ENCODE data around the gene PPP1R3F.

The PPP1R3F gene, protein sequence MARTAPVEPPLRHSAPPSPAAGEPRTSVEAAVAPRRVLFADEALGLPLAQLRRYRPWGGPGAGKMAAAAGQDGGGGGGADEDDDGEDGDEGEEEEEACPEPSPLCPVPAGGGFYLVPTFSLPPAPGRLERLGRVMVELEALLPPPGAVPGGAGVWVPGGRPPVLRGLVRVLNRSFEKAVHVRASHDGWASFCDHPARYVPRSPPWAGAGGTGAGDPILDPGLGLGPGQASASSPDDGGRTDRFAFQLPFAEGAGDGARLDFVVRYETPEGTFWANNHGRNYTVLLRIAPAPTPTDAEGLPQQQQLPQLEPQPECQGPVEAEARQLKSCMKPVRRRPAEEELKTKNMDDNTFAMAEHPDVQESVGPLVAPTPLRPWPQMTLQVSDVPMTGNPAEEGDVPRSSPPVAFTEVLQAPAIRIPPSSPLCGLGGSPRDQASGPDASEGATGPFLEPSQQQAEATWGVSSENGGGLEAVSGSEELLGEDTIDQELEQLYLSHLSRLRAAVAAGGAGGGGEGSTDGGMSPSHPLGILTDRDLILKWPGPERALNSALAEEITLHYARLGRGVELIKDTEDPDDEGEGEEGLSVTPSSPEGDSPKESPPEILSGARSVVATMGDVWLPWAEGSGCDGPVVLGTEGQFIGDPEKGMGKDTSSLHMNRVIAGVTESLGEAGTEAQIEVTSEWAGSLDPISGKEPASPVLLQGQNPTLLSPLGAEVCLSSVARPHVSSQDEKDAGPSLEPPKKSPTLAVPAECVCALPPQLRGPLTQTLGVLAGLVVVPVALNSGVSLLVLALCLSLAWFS

DNA sequence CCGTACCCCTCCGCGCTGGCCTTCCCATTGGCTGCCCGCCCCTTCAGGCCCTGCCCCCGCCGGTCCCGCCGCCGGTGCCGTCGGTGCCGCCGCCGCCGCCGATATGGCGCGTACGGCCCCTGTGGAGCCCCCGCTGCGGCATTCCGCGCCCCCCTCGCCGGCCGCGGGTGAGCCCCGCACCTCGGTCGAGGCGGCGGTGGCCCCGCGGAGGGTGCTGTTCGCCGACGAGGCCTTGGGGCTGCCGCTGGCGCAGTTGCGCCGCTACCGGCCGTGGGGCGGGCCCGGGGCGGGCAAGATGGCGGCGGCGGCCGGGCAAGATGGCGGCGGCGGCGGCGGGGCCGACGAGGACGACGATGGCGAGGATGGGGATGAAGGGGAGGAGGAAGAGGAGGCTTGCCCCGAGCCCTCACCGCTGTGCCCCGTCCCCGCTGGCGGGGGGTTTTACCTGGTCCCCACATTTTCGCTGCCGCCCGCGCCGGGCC, at the start of gene PPP1R3F:
PPP1R3F (plus strand) TSS at position 27 of the 482 bp plus-strand sequence; CDS start at position 104, 77 bp downstream.
- no peak for DNase-seq (ENCODE audit: low read depth)

DNA sequence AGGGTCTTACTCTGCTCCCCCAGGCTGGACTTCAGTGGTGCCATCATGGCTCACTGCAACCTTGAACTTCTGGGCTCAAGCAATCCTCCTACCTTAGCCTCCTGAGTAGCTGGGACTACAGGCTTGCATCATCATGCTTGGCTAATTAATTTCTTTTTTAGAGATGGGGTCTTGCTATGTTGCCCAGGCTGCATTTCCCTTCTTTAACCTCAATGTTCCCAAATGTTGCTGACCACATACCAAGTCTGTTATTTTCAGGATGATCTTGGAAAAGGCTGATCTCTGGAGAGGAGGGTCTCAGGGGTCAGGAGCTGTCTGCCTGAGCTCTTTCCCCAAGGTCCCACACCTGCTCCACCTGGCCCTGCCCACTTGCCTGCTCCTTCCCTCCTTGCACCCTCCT, 49.5 kb upstream of the PPP1R3F start:
- DNase-seq (ENCODE audit: low read depth): no peak

DNA sequence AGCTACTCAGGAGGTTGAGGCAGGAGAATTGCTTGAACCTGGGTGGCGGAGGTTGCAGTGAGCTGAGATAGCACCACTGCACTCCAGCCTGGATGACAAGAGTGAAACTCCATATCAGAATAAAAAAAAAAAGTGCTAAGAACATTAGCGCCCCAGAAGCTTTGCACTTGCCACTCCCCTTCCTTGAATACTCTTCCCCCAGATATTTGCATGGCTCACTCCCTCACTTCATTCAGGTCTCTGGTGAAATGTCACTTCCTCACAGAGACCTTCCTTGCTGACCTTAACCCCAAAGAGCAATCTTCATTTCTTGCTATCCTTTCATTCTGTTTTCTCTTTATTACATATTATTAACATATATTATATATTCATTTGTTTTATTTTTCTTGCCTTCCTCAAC, 47.7 kb upstream of the PPP1R3F start:
- no peak for DNase-seq (ENCODE audit: low read depth)

DNA sequence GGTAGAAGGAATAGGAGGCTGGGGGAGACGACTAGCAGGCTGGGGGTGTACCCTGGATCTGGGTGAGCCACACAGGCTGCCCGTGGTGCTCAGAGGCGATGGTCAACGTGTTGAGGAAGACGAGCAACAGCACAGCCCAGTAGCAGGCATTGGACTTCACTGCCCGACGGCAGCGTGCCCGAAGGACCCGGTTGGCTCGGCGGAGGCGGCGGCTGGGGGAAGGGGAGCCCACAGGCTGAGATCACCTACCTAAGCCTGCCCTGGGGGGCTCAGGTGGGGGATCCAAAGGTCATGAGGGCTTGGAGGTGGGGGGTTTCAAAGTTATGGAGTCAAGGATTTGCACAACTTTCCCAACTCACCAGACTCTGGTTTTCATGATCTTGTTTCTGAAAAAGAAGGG, 43.7 kb upstream of the PPP1R3F start:
- no peak for DNase-seq (ENCODE audit: low read depth)

DNA sequence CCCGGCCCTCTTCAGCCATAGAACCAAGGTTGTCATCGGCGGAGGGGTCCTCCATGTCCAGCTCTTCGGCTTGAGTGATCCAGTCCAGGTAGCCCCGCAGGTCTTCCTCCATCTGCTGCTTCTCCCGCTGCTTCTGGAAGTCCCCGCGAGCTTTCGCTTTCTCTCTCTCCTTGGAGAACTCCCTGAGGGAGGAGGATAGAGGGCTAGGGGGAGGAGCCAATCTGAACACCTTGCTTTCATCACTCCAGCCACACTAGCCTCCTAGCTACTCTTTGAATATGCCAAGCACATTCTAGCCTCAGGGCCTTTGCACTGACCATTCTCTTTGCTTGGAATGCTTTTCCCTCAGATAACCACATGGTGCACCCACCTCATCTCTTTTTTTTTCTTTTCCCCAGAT, 42.6 kb upstream of the PPP1R3F start:
- no peak for DNase-seq (ENCODE audit: low read depth)

DNA sequence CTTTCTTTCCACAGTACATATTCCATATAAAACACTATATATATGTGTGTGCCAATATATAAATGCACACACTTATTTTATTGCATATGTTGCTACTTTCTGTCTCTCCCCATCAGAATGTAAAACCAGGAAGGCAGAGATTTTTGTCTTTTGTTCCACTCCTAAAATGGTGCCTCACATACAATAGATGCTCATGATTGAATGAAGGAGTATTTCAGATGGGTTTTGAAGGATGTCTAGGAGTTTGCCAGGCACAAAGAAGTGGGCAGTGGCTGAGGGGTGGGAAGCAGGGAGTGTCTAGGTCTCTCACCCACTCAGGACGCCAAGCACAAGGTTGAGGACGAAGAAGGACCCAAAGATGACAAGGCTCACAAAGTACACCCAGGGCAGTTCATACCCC, 41.9 kb upstream of the PPP1R3F start:
- no peak for DNase-seq (ENCODE audit: low read depth)

DNA sequence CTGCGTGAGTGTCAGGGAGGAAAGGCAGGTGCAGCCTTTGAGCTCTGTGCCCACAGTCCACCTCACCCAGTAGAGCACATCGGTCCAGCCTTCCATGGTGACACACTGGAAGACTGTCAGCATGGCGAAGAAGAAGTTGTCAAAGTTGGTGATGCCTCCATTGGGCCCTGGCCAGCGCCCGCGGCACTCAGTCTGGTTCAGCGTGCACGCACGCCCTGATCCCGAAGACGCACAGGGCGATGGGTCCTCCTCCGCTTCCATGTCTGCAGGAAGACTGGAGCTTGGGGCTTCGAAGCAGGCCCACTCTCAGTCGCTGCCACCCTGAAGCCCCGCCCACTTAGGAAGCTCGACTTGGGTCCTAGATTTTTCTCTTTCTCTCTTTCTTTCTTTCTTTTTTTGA, 41.4 kb upstream of the PPP1R3F start:
- no peak for DNase-seq (ENCODE audit: low read depth)

DNA sequence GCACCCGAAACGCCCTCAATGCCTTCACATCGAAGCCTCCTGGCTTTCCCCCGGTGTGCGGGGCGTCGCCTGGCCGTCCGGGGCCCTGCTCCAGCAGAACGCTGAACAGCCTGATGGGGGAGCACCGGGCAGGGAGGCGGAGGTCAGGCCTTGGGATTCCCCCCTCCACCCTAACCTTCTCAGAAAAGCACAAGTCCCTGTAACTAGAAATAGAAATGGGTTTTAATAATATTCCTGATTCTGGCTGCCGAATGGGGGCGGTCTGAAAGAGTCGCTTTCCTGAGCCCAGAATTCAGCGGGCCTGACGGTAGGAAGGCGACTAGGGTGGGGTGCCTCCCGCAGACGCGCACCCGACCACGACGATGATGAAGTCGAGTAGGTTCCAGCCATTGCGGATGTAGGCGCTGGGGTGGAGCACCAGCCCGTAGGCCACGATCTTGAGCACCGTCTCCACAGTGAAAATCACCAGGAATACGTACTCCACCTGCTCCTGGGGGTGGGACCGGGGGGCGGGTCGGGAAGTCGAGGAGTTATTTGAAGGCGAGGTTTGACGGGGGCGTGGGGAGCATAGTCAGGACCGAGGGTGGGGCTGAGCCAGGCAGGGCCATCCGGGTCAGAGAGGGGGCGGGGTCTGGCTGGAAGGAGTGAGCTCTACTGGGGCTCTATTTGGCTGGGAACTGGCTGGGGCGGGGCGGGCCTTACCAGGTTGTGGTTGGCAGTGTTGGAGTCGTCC, 38.9 kb upstream of the PPP1R3F start:
- DNase-seq (ENCODE audit: low read depth): no peak

DNA sequence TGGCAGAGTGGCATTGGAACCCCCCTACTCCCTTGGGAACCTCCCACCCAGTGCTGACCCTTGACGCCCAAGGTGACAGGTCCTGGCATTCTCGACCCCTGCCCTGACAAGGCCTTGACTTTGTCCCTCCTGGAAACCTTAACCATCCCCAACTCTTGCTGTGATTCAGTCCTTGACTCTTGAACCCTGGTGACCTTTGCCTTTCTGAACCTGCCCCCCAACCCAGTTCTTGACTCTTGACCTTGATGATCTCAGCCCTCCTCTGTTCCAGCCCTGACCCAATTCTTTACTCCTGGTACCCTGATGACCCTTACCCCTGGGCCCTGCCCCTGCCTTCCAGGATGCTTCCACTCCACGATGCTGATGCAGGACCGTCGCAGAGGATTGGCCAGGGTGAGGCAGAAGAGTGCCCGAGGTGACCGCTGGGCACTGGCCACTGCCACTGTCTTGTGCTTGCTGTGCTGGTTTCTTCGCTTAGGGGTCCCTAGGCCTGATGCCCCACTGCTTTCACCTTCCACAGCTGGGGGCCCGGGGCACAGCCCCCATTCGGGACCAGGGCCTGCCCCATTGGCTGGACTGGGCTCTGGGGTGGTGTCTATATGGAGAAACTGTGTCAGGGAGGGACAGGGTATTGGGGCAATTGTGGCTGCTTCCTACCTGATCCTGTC, 38.1 kb upstream of the PPP1R3F start:
- no peak for DNase-seq (ENCODE audit: low read depth)

DNA sequence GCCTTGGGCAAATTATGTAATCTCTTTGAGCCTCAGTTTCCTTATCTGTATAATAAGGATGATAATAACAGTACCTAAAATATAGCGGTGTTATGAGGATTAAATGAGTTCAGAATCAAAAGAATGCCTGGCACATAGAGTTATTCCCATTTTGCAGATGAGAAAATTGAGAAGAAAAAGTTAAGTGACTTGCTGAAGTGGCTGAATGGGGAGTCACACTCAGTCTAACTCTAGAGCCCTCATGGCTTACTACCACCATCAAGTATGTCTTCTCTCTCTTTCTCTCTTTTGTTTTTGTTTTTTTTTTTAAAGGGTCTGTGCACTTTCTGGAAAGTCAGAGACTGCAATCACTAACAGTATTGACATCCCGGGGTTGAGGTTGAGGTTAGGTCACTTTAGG, 37.1 kb upstream of the PPP1R3F start:
- DNase-seq (ENCODE audit: low read depth): no peak

DNA sequence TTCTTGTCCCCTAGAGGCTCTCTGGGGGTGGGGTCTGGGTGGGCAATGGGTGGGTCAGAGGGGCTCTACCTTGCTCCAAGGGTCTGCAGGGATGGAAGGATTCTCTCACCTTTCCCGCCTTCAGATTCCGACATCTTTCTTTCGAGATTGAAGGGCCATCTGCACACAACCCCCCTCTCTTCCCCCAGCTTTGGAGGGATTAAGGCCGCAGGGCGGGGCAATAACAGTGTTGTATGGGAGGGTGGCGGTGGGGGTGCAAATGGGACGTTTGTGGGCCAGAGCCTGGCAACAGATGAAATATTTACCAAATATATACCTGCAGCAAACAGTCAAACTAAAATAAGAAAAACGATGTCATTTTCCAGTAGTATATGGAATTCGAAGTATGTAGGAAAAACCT, 36.4 kb upstream of the PPP1R3F start, which contains the start of gene CACNA1F:
CACNA1F (minus strand) TSS at position 165 of the 400 bp plus-strand sequence; CDS start at position 134, 31 bp downstream.
- DNase-seq (ENCODE audit: low read depth): no peak

DNA sequence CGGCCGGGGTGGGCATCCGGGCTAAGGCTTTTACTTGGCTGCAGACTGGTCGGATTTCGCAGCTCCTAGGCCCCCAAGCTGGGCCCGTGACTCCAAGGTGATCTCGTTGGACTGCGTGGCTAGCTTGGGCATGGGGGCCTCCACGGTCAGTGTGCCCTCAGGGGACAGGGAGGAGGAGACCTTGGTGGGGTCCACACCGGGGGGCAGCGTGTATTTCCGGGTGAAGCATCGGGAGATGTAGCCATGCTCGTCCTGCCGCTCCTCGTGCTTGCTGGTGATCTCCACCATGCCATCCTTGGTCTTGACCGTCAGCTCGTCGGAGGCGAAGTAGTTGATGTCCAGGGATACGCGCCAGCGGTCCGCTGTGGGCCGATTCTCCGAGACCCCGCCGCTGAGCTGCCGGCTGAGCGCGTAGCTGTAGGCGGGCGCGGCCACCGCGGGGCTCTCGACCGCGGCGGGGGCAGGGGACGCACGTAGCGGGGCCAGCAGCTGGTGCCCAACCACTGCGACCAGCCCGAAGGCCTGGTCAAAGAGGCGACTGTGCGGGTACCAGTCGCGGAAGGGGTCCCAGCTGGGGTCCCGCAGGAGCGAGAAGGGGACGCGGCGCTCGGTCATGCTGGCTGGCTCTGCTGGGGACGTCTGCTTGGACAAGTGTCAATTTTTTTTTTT, 35.6 kb upstream of the PPP1R3F start:
- no peak for DNase-seq (ENCODE audit: low read depth)

DNA sequence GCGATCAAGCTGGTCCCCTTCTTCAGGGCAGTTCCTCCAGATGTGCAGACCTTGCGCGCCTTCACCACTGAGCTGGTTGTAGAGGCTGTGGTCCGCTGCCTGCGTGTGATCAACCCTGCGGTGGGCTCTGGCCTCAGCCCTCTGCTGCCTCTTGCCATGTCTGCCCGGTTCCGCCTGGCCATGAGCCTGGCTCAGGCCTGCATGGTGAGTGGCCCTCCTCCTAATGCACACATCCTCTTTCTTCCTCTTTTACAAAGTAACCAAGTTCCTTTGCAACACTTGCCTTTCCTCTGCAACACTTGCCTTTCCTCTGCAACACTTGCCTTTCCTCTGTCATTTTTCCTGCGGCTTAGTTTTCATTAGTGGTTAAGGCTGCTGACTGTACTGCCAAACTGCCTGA, 32.5 kb upstream of the PPP1R3F start:
- DNase-seq (ENCODE audit: low read depth): no peak

DNA sequence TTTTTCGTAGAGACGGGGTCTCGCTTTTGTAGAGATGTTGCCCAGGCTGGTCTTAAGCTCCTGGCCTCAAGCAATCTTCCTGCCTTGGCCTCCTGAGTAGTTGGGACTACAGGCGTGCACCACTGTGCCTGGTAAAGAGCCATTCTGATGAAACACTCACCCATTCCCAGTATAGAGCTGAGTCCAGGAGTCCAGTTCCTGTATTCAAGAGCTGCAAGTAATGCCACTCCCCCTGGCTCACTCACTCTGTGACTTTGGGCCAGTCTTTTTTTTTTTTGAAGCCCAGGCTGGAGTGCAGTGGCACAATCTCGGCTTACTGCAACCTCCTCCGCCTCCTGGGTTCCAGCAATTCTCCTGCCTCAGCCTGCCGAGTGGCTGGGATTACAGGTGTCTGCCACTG, 30.9 kb upstream of the PPP1R3F start:
- DNase-seq (ENCODE audit: low read depth): no peak

DNA sequence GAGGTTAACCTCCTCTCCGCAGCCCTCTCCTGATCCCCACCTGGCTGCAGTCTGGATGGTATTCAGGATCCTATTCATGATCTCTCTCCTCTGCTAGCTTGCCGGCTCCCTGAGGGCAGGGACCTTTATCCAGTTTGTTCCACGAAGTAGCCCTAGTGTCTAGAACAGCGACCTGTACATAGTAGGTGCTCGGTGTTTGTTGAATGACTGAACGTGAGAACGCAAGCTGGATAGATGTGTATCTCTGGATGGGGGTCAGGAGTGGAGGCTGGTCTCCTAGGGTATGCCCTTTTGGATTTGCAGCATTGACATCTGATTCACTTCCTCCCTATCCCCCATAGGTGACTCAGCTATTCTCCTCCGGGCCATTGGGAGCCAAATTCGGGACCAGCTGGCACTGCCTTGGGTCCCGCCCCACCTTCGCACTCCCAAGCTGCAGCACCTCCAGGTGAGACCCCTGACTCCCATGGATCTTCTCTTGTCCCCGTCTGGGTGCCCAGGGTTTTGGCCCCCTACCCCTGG, 27.0 kb upstream of the PPP1R3F start:
- DNase-seq (ENCODE audit: low read depth): no peak

DNA sequence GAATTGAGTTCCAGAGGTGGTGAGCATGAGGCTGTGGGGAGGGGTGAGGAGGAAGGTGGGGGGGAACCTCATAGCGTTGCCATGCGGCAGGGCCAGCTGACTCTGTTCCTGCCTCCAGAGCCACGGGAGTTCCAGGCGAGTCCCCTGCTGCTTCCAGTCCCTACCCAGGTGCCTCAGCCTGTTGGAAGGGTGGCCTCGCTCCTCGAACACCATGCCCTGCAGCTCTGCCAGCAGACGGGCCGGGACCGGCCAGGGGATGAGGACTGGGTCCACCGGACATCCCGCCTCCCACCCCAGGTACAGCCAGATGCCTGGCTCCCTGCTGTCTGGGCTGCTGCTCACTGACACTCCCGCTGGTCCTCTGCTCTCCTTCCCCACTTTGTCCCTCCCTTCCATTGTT, 26.4 kb upstream of the PPP1R3F start:
- DNase-seq (ENCODE audit: low read depth): no peak

DNA sequence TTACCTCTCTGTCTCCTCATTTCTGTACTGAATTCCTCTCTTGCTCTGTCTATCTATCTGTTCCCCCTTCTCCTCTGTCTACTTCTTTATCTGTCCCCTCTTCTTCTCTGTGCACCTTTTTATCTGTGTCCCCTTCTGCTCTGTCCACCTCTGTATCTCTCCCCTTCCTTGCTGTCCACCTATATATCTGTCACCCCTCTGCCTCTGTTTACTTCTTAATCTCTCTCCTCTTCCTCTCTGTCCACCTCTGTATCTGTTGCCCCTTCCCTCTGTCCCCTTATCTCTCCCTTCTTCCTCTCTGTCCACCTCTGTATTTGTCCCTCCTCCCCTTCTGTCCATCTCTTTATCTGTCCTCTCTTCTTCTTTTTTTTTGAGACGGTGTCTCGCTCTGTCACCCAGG, 25.4 kb upstream of the PPP1R3F start:
- DNase-seq (ENCODE audit: low read depth): no peak

DNA sequence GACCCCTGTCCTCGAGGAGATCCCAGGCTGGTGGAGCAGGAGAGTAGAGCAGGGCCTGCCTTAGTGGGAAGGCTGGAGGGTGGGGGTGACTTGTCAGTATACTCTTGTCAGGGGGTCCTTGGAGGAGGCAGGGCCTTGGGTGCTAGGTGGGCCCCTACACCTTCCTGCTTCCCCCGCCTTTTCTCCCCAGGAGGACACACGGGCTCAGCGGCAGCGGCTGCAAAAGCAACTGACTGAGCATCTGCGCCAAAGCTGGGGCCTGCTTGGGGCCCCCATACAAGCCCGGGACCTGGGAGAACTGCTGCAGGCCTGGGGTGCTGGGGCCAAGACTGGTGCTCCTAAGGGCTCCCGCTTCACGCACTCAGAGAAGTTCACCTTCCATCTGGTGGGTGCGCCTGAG, 23.1 kb upstream of the PPP1R3F start:
- no peak for DNase-seq (ENCODE audit: low read depth)

DNA sequence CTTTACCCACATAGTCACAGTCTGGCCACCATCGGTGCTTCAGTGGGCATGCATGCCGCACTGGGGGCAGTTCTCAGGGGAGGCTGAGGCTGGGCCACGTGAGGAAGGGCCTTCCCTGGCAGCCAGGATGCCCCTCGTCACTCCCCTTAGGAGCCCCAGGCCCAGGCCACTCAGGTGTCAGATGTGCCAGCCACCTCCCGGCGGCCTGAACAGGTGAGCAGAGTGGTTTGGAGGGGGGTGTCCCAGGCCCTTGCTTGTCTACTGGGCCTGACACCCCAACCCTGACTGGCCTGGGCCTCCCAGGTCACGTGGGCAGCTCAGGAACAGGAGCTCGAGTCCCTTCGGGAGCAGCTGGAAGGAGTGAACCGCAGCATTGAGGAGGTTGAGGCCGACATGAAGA, 22.2 kb upstream of the PPP1R3F start:
- DNase-seq (ENCODE audit: low read depth): no peak

DNA sequence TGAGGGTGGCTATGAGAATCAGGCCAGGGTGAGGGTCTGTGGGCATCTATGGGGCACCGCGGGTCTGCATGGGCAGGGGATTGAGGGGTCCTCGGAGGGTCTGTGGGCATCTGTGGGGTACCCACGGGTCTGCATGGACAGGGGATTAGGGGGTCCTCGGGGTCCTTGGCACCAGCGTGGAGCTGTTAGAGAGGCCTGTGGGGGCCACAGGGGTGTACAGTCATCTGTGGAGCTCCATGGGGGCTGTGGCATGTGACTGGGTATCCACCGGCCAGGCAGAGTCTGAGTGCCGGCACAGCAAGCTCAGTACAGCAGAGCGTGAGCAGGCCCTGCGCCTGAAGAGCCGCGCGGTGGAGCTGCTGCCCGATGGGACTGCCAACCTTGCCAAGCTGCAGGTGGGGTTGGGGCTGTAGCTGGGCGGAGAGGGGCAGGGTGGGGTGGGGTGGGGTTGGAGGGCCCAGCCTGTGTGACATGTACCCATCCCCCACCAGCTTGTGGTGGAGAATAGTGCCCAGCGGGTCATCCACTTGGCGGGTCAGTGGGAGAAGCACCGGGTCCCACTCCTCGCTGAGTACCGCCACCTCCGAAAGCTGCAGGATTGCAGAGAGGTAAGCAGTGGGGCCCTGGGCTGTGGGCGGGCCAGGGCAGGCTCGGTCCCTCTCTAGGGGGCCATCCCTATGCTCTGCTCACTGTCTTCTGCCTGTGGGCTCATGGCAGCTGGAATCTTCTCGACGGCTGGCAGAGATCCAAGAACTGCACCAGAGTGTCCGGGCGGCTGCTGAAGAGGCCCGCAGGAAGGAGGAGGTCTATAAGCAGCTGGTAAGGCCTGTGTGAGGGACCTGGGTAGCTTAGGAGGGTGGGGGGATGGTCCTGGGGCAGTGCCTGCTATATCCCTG, 21.4 kb upstream of the PPP1R3F start:
- DNase-seq (ENCODE audit: low read depth): no peak

Data from GM04504 (cell line).